ENCODE measurements around the gene ADRB1.

The ADRB1 gene

DNA sequence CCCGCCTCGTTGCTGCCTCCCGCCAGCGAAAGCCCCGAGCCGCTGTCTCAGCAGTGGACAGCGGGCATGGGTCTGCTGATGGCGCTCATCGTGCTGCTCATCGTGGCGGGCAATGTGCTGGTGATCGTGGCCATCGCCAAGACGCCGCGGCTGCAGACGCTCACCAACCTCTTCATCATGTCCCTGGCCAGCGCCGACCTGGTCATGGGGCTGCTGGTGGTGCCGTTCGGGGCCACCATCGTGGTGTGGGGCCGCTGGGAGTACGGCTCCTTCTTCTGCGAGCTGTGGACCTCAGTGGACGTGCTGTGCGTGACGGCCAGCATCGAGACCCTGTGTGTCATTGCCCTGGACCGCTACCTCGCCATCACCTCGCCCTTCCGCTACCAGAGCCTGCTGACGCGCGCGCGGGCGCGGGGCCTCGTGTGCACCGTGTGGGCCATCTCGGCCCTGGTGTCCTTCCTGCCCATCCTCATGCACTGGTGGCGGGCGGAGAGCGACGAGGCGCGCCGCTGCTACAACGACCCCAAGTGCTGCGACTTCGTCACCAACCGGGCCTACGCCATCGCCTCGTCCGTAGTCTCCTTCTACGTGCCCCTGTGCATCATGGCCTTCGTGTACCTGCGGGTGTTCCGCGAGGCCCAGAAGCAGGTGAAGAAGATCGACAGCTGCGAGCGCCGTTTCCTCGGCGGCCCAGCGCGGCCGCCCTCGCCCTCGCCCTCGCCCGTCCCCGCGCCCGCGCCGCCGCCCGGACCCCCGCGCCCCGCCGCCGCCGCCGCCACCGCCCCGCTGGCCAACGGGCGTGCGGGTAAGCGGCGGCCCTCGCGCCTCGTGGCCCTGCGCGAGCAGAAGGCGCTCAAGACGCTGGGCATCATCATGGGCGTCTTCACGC is 825 bp downstream of the ADRB1 start:
- H3K4me3 ChIP-seq (ENCODE audit: low read depth in 1 of 2, low read length in 2 of 2) = peak overlapping the region; percentile 23 to 43
- no peaks in the 10 kb centered on the region for H3K9me3 ChIP-seq (ENCODE audit: low read length)
- H3K9ac ChIP-seq (ENCODE audit: low read length) = no peak overlapping the region
- H3K27ac ChIP-seq (ENCODE audit: low read depth, low read length) = peak overlapping the region; percentile 27
- H3K36me3 ChIP-seq (ENCODE audit: insufficient read depth, low read length) = no peaks in the 10 kb centered on the region
- H3K4me1 ChIP-seq (ENCODE audit: insufficient read depth, low read length) = no peaks in the 10 kb centered on the region
- H3K27me3 ChIP-seq (ENCODE audit: control insufficient read depth in 1 of 2, insufficient read depth in 2 of 2, low read length in 2 of 2) = peaks cover 0 to 25% of the 10 kb centered on the region in 2 donors

DNA sequence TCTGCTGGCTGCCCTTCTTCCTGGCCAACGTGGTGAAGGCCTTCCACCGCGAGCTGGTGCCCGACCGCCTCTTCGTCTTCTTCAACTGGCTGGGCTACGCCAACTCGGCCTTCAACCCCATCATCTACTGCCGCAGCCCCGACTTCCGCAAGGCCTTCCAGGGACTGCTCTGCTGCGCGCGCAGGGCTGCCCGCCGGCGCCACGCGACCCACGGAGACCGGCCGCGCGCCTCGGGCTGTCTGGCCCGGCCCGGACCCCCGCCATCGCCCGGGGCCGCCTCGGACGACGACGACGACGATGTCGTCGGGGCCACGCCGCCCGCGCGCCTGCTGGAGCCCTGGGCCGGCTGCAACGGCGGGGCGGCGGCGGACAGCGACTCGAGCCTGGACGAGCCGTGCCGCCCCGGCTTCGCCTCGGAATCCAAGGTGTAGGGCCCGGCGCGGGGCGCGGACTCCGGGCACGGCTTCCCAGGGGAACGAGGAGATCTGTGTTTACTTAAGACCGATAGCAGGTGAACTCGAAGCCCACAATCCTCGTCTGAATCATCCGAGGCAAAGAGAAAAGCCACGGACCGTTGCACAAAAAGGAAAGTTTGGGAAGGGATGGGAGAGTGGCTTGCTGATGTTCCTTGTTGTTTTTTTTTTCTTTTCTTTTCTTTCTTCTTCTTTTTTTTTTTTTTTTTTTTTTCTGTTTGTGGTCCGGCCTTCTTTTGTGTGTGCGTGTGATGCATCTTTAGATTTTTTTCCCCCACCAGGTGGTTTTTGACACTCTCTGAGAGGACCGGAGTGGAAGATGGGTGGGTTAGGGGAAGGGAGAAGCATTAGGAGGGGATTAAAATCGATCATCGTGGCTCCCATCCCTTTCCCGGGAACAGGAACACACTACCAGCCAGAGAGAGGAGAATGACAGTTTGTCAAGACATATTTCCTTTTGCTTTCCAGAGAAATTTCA is 1.7 kb downstream of the ADRB1 start:
- H3K27ac ChIP-seq (ENCODE audit: low read depth, low read length) = peak overlapping the region; percentile 12
- H3K36me3 ChIP-seq (ENCODE audit: insufficient read depth, low read length) = no peaks in the 10 kb centered on the region
- no peaks in the 10 kb centered on the region for H3K4me1 ChIP-seq (ENCODE audit: insufficient read depth, low read length)
- peak overlapping the region; percentile 42 to 45 for H3K4me3 ChIP-seq (ENCODE audit: low read depth in 1 of 2, low read length in 2 of 2)
- H3K9me3 ChIP-seq (ENCODE audit: low read length) = no peaks in the 10 kb centered on the region
- H3K27me3 ChIP-seq (ENCODE audit: control insufficient read depth in 1 of 2, insufficient read depth in 2 of 2, low read length in 2 of 2) = peaks cover 0 to 25% of the 10 kb centered on the region in 2 donors
- H3K9ac ChIP-seq (ENCODE audit: low read length) = no peak overlapping the region

DNA sequence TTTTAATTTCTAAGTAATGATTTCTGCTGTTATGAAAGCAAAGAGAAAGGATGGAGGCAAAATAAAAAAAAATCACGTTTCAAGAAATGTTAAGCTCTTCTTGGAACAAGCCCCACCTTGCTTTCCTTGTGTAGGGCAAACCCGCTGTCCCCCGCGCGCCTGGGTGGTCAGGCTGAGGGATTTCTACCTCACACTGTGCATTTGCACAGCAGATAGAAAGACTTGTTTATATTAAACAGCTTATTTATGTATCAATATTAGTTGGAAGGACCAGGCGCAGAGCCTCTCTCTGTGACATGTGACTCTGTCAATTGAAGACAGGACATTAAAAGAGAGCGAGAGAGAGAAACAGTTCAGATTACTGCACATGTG is 2.4 kb downstream of the ADRB1 start:
- H3K9ac ChIP-seq (ENCODE audit: low read length) = no peak overlapping the region
- no peaks in the 10 kb centered on the region for H3K36me3 ChIP-seq (ENCODE audit: insufficient read depth, low read length)
- no peaks in the 10 kb centered on the region for H3K9me3 ChIP-seq (ENCODE audit: low read length)
- peak overlapping the region; percentile 12 for H3K27ac ChIP-seq (ENCODE audit: low read depth, low read length)
- H3K27me3 ChIP-seq (ENCODE audit: control insufficient read depth in 1 of 2, insufficient read depth in 2 of 2, low read length in 2 of 2) = peaks cover 0 to 25% of the 10 kb centered on the region in 2 donors
- no peaks in the 10 kb centered on the region for H3K4me1 ChIP-seq (ENCODE audit: insufficient read depth, low read length)
- H3K4me3 ChIP-seq (ENCODE audit: low read depth in 1 of 2, low read length in 2 of 2) = peak overlapping the region in 1 of 2 donors; percentile 42

DNA sequence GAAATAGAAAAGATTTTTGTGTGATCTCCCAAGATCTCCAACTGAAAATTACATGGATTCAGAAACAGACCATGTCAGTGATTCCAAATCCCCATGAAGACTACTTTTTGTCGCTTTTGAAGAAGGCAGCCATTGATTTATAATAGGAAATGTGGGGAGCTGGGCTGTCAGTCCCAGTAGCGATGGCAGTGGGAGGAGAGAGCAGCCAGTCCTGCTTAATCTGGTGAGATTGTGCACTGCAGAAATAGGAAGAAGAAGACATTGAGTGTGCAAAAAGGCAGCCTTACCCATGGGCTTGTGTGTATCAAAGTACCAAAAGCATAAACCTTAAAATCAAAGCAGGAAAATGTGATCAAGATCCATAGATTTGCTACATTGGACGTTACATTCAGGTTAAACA is 4.8 kb downstream of the ADRB1 start:
- H3K27me3 ChIP-seq (ENCODE audit: control insufficient read depth in 1 of 2, insufficient read depth in 2 of 2, low read length in 2 of 2) = peaks cover 0 to 5% of the 10 kb centered on the region in 2 donors
- no peaks in the 10 kb centered on the region for H3K4me1 ChIP-seq (ENCODE audit: insufficient read depth, low read length)
- no peak overlapping the region for H3K4me3 ChIP-seq (ENCODE audit: low read depth in 1 of 2, low read length in 2 of 2)
- H3K9ac ChIP-seq (ENCODE audit: low read length) = no peak overlapping the region
- H3K27ac ChIP-seq (ENCODE audit: low read depth, low read length) = no peak overlapping the region
- no peaks in the 10 kb centered on the region for H3K36me3 ChIP-seq (ENCODE audit: insufficient read depth, low read length)
- no peaks in the 10 kb centered on the region for H3K9me3 ChIP-seq (ENCODE audit: low read length)

DNA sequence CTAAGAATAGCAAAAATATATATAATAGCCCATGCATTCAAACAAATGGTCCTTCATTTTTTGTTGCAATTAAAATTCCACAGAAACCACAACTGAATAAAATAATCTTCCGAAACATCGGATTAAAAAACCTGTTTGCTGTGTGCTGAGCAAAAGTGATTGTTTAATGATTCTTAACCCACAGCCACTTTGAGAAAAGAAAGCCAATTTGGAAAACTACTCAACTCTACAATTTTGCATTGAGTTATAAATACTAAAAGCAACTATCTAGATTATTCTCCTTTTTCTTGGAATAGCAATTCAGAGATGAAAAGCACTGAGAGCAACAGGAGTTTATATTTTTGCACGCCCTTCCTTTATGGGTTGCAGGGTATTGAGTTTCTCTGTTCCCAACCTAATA is 8.0 kb downstream of the ADRB1 start:
- Histone ChIP-seq H3K4me3 (ENCODE audit: low read depth in 1 of 2, low read length in 2 of 2) (no peak overlapping the region), H3K27ac (ENCODE audit: low read depth, low read length) (no peak overlapping the region), H3K4me1 (ENCODE audit: insufficient read depth, low read length) (no peaks in the 10 kb centered on the region), H3K9ac (ENCODE audit: low read length) (no peak overlapping the region), H3K36me3 (ENCODE audit: insufficient read depth, low read length) (no peaks in the 10 kb centered on the region), H3K27me3 (ENCODE audit: control insufficient read depth in 1 of 2, insufficient read depth in 2 of 2, low read length in 2 of 2) (no peaks in the 10 kb centered on the region), H3K9me3 (ENCODE audit: low read length) (no peaks in the 10 kb centered on the region)

DNA sequence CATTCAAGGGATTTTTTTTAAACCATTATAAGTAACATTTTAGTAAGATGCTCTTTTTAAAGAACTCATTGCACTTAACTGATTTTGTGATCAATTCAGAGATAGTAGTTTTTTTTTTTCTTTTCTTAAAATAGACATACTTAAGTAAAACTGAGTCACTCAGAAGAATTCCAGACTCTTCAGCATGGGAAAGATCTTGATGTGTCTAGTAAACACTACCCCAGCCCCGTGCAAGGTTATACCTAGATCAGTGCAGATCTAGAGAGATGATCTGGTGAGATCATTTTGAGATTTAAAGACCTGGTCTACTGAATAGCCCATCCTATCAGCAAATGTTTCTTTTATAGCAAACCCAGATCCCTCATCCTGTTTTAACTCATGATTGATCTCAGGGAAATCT is 8.6 kb downstream of the ADRB1 start:
- H3K9ac ChIP-seq (ENCODE audit: low read length) = no peak overlapping the region
- H3K36me3 ChIP-seq (ENCODE audit: insufficient read depth, low read length) = no peaks in the 10 kb centered on the region
- H3K9me3 ChIP-seq (ENCODE audit: low read length) = no peaks in the 10 kb centered on the region
- H3K4me3 ChIP-seq (ENCODE audit: low read depth in 1 of 2, low read length in 2 of 2) = no peak overlapping the region
- H3K4me1 ChIP-seq (ENCODE audit: insufficient read depth, low read length) = no peaks in the 10 kb centered on the region
- no peak overlapping the region for H3K27ac ChIP-seq (ENCODE audit: low read depth, low read length)
- no peaks in the 10 kb centered on the region for H3K27me3 ChIP-seq (ENCODE audit: control insufficient read depth in 1 of 2, insufficient read depth in 2 of 2, low read length in 2 of 2)

DNA sequence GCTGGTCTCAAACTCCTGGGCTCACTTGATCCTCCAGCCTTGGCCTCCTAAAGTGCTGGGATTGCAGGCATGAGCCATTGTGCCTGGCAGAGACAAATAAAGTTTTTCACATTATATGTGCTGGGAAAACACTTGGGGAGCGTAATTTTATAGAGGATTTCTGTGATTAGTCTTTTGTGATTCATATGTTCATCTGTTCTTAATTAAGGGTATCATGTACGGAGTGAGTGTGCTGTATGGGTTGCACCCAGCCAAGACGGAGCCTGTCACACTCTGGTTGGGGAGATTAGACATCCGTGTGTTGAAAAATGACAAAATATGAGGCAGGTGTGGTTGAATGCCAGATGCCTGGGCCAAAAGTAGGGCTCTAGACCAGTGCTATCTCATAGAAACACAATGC is 10.3 kb downstream of the ADRB1 start:
- H3K9me3 ChIP-seq (ENCODE audit: low read length) = no peaks in the 10 kb centered on the region
- no peaks in the 10 kb centered on the region for H3K4me1 ChIP-seq (ENCODE audit: insufficient read depth, low read length)
- no peak overlapping the region for H3K27ac ChIP-seq (ENCODE audit: low read depth, low read length)
- no peaks in the 10 kb centered on the region for H3K27me3 ChIP-seq (ENCODE audit: control insufficient read depth in 1 of 2, insufficient read depth in 2 of 2, low read length in 2 of 2)
- no peak overlapping the region for H3K9ac ChIP-seq (ENCODE audit: low read length)
- no peak overlapping the region for H3K4me3 ChIP-seq (ENCODE audit: low read depth in 1 of 2, low read length in 2 of 2)
- H3K36me3 ChIP-seq (ENCODE audit: insufficient read depth, low read length) = no peaks in the 10 kb centered on the region

DNA sequence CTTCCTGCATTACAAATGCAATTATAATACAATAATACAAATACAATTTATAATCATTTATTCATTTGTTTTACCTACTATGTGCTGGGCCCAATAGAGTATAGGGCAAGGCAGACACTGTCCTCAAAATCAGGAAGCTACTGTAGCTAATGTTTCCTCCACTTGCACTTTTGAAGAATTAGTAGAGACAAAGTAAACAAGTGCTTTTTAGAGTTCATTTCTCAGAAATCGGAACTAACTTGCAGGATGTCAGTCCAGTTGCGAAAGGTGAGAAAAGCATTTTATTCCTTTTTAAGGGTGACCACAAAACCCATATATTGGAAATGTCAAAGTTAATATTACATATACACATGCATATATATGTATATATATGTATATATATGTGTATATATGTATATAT is 14.2 kb downstream of the ADRB1 start:
- Histone ChIP-seq H3K9ac (ENCODE audit: low read length) (no peak overlapping the region), H3K27ac (ENCODE audit: low read depth, low read length) (no peak overlapping the region), H3K4me1 (ENCODE audit: insufficient read depth, low read length) (no peaks in the 10 kb centered on the region), H3K4me3 (ENCODE audit: low read depth in 1 of 2, low read length in 2 of 2) (no peak overlapping the region), H3K27me3 (ENCODE audit: control insufficient read depth in 1 of 2, insufficient read depth in 2 of 2, low read length in 2 of 2) (no peaks in the 10 kb centered on the region), H3K9me3 (ENCODE audit: low read length) (no peaks in the 10 kb centered on the region), H3K36me3 (ENCODE audit: insufficient read depth, low read length) (no peaks in the 10 kb centered on the region)

DNA sequence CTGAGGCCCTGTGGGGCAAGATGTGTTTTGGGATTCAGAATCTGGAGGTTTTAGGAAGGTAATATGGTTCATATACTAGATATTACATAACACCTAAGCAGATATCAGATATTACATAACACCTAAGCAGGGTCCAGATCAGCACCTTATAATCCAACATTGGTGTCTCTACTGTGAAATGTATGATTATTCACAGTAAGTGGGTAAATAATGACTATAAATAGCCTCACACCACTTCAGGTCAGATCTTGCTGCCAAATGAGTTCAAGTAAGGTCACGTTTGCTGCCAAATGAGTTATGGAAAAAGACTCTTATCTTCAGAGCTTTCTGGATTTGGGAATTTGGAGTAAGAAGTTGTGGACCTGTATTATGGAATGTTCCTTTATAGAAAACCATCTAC is 14.6 kb downstream of the ADRB1 start:
- no peaks in the 10 kb centered on the region for H3K4me1 ChIP-seq (ENCODE audit: insufficient read depth, low read length)
- no peaks in the 10 kb centered on the region for H3K9me3 ChIP-seq (ENCODE audit: low read length)

DNA sequence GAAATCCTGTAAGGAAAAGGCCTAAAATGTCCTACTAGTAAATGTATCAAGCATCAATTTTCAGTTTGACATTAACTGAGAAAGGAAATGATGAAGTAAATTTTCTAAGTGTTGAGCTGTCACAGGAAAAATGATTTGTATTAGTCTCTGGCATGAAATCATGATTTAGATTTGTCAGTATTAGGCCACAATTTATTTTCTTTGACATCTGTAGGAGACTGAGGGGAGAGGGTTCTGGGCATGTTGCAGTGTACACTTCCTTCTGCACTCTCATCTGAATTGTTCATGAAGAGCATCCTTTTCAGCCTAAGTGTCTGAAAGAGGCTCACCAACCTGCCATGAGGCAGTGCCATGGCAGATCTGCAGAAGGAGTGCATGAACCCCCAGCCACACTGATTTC is 15.9 kb downstream of the ADRB1 start:
- Histone ChIP-seq H3K27ac (ENCODE audit: low read depth, low read length) (no peak overlapping the region), H3K36me3 (ENCODE audit: insufficient read depth, low read length) (no peaks in the 10 kb centered on the region), H3K27me3 (ENCODE audit: control insufficient read depth in 1 of 2, insufficient read depth in 2 of 2, low read length in 2 of 2) (no peaks in the 10 kb centered on the region), H3K4me3 (ENCODE audit: low read depth in 1 of 2, low read length in 2 of 2) (no peak overlapping the region), H3K9me3 (ENCODE audit: low read length) (no peaks in the 10 kb centered on the region), H3K9ac (ENCODE audit: low read length) (no peak overlapping the region), H3K4me1 (ENCODE audit: insufficient read depth, low read length) (no peaks in the 10 kb centered on the region)

More for the DNA sequence above, 14.6 kb downstream of the ADRB1 start:
- no peaks in the 10 kb centered on the region for H3K36me3 ChIP-seq (ENCODE audit: insufficient read depth, low read length)
- no peak overlapping the region for H3K9ac ChIP-seq (ENCODE audit: low read length)
- H3K27ac ChIP-seq (ENCODE audit: low read depth, low read length) = no peak overlapping the region
- H3K27me3 ChIP-seq (ENCODE audit: control insufficient read depth in 1 of 2, insufficient read depth in 2 of 2, low read length in 2 of 2) = no peaks in the 10 kb centered on the region
- no peak overlapping the region for H3K4me3 ChIP-seq (ENCODE audit: low read depth in 1 of 2, low read length in 2 of 2)

DNA sequence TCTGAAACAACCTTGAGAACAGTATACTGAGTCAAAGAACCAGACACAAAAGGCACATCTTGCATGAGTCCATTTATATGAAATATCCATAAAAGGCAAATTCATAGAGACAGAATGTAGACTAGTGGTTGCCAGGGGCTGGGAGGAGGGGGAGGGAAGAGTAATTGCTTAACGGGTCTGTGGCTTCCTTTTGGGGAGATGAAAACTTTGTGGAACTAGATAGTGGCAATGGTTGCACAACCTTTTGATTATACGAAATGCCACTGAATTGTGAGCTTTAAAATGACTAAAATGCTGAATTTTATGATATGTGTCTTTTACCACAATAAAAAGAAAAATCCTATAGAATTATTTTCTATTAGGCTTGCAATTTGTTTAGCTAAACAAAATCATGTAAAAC is 16.8 kb downstream of the ADRB1 start:
- H3K9ac ChIP-seq (ENCODE audit: low read length) = no peak overlapping the region
- no peaks in the 10 kb centered on the region for H3K4me1 ChIP-seq (ENCODE audit: insufficient read depth, low read length)
- H3K9me3 ChIP-seq (ENCODE audit: low read length) = no peaks in the 10 kb centered on the region
- H3K36me3 ChIP-seq (ENCODE audit: insufficient read depth, low read length) = no peaks in the 10 kb centered on the region
- no peak overlapping the region for H3K4me3 ChIP-seq (ENCODE audit: low read depth in 1 of 2, low read length in 2 of 2)
- H3K27me3 ChIP-seq (ENCODE audit: control insufficient read depth in 1 of 2, insufficient read depth in 2 of 2, low read length in 2 of 2) = no peaks in the 10 kb centered on the region
- H3K27ac ChIP-seq (ENCODE audit: low read depth, low read length) = no peak overlapping the region

Measured in muscle layer of colon (tissue), 2 donors.